ENCODE results near the gene SLC2A8. TPM values are rescaled to one million over a fixed set of nuclear protein-coding genes. Genes with fewer than 3 reads are reported as not detected.

SLC2A8 gene
- total RNA-seq, 3 donors from 2014 or later (not counting 1 experiment from before 2014, with no cell fraction given): 21.1 to 30.6 (median 30.0) TPM

GRCh38 chr9:127390248-127390545 is 6.8 kb upstream of the SLC2A8 start:
- H3K9me3 Mint-ChIP-seq: no peaks in the 10 kb centered on the region
- peaks cover 14 to 15% of the 10 kb centered on the region in 2 donors for H3K4me1 Mint-ChIP-seq
- no peaks in the 10 kb centered on the region for H3K9me3 ChIP-seq (ENCODE audit: control insufficient read depth, insufficient read depth, low read length)
- DNase-seq (no peak), ATAC-seq (no peak)
- no peaks in the 10 kb centered on the region for H3K36me3 ChIP-seq (ENCODE audit: control insufficient read depth, insufficient read depth, low read length)
- H3K27ac Mint-ChIP-seq: no peak overlapping the region
- H3K4me3 ChIP-seq (ENCODE audit: low read length): no peak overlapping the region
- no peak for TF ChIP-seq CTCF (IDR thresholded peaks at IDR 0.05)
- H3K27ac ChIP-seq (ENCODE audit: low read length): no peak overlapping the region
- peaks cover 40% of the 10 kb centered on the region for H3K27me3 ChIP-seq (ENCODE audit: control insufficient read depth, insufficient read depth, low read length)
- intact Hi-C loops (cut with micrococcal nuclease): loop anchor here (10.0 kb wide), 1 partner anchor 165 kb away; no protein-coding TSS in a partner anchor
- peaks cover 29 to 52% of the 10 kb centered on the region in 2 donors for H3K27me3 Mint-ChIP-seq (ENCODE audit: low read depth in 2 of 2)
- no peaks in the 10 kb centered on the region for H3K36me3 Mint-ChIP-seq
- H3K4me1 ChIP-seq (ENCODE audit: control insufficient read depth, insufficient read depth, low read length): peaks cover 18% of the 10 kb centered on the region
- WGBS (ENCODE audit: insufficient coverage): no CpG with 5 or more reads among the region's 2 CpGs
- H3K4me3 Mint-ChIP-seq: no peak overlapping the region

GRCh38 chr9:127390563-127390962 is 6.4 kb upstream of the SLC2A8 start:
- Histone ChIP-seq H3K4me3 (ENCODE audit: low read length) (no peak overlapping the region), H3K4me1 (ENCODE audit: control insufficient read depth, insufficient read depth, low read length) (peaks cover 18% of the 10 kb centered on the region), H3K36me3 (ENCODE audit: control insufficient read depth, insufficient read depth, low read length) (no peaks in the 10 kb centered on the region), H3K27me3 (ENCODE audit: control insufficient read depth, insufficient read depth, low read length) (peaks cover 39% of the 10 kb centered on the region), H3K27ac (ENCODE audit: low read length) (no peak overlapping the region), H3K9me3 (ENCODE audit: control insufficient read depth, insufficient read depth, low read length) (no peaks in the 10 kb centered on the region)
- Mint-ChIP-seq H3K36me3 (no peaks in the 10 kb centered on the region), H3K27me3 (ENCODE audit: low read depth in 2 of 2) (peaks cover 30 to 50% of the 10 kb centered on the region in 2 donors), H3K4me3 (no peak overlapping the region), H3K27ac (no peak overlapping the region), H3K9me3 (no peaks in the 10 kb centered on the region), H3K4me1 (peaks cover 14 to 15% of the 10 kb centered on the region in 2 donors)
- DNase-seq (no peak), ATAC-seq (no peak)
- intact Hi-C loops (cut with micrococcal nuclease): loop anchor here (10.0 kb wide), 1 partner anchor 166 kb away; no protein-coding TSS in a partner anchor
- TF ChIP-seq CTCF (IDR thresholded peaks at IDR 0.05): no peak
- WGBS (ENCODE audit: insufficient coverage): 61% methylated on average over 5 of the region's 5 CpGs

- no peak overlapping the region for H3K4me3 Mint-ChIP-seq
- no peak overlapping the region for H3K27ac Mint-ChIP-seq
- Histone ChIP-seq H3K36me3 (ENCODE audit: control insufficient read depth, insufficient read depth, low read length) (no peaks in the 10 kb centered on the region), H3K27ac (ENCODE audit: low read length) (no peak overlapping the region), H3K9me3 (ENCODE audit: control insufficient read depth, insufficient read depth, low read length) (no peaks in the 10 kb centered on the region), H3K4me3 (ENCODE audit: low read length) (no peak overlapping the region), H3K4me1 (ENCODE audit: control insufficient read depth, insufficient read depth, low read length) (peaks cover 27% of the 10 kb centered on the region), H3K27me3 (ENCODE audit: control insufficient read depth, insufficient read depth, low read length) (peaks cover 25% of the 10 kb centered on the region)
- ATAC-seq: no peak
- no peak for TF ChIP-seq CTCF (IDR thresholded peaks at IDR 0.05)
- H3K27me3 Mint-ChIP-seq (ENCODE audit: low read depth in 2 of 2): peaks cover 21 to 34% of the 10 kb centered on the region in 2 donors
- no peaks in the 10 kb centered on the region for H3K36me3 Mint-ChIP-seq
- 58% methylated on average over 5 of the region's 5 CpGs for WGBS (ENCODE audit: insufficient coverage)
- no peak for DNase-seq
- H3K4me1 Mint-ChIP-seq: peaks cover 15 to 21% of the 10 kb centered on the region in 2 donors
- intact Hi-C loops (cut with micrococcal nuclease): loop anchor here (10.0 kb wide), 1 partner anchor 167 kb away; no protein-coding TSS in a partner anchor
- no peaks in the 10 kb centered on the region for H3K9me3 Mint-ChIP-seq
These were observed 4.8 kb upstream of the SLC2A8 start for GRCh38 chr9:127392166-127392565.

GRCh38 chr9:127392976-127393375 is 4.0 kb upstream of the SLC2A8 start:
- intact Hi-C loops (cut with micrococcal nuclease): loop anchor here (10.0 kb wide), 1 partner anchor 168 kb away; no protein-coding TSS in a partner anchor
- H3K4me1 ChIP-seq (ENCODE audit: control insufficient read depth, insufficient read depth, low read length): peaks cover 27% of the 10 kb centered on the region

More at GRCh38 chr9:127392976-127393375, 4.0 kb upstream of the SLC2A8 start:
- TF ChIP-seq CTCF (IDR thresholded peaks at IDR 0.05): no peak
- Histone ChIP-seq H3K4me3 (ENCODE audit: low read length) (no peak overlapping the region), H3K36me3 (ENCODE audit: control insufficient read depth, insufficient read depth, low read length) (no peaks in the 10 kb centered on the region), H3K27me3 (ENCODE audit: control insufficient read depth, insufficient read depth, low read length) (peaks cover 27% of the 10 kb centered on the region), H3K9me3 (ENCODE audit: control insufficient read depth, insufficient read depth, low read length) (no peaks in the 10 kb centered on the region), H3K27ac (ENCODE audit: low read length) (no peak overlapping the region)
- no peak for DNase-seq
- Mint-ChIP-seq H3K4me3 (no peak overlapping the region), H3K4me1 (peaks cover 14 to 22% of the 10 kb centered on the region in 2 donors), H3K27ac (no peak overlapping the region), H3K9me3 (no peaks in the 10 kb centered on the region), H3K36me3 (no peaks in the 10 kb centered on the region), H3K27me3 (ENCODE audit: low read depth in 2 of 2) (peaks cover 21 to 34% of the 10 kb centered on the region in 2 donors)
- no peak for ATAC-seq
- WGBS (ENCODE audit: insufficient coverage): 93% methylated on average over 5 of the region's 5 CpGs
